GM12878 (cell line): Measurements from ENCODE around the gene WDR18. TPM values are rescaled to one million over a fixed set of nuclear protein-coding genes. Genes with fewer than 3 reads are reported as not detected.

Experiments used
- ATAC-seq: fragments of 200-7000 bp; cut with Tn5 transposase; 3 replicates; pipeline ENCODE4 v1.9.1; 2020; ENCODE audit warnings: mild to moderate bottlenecking, moderate library complexity
- BruUV-seq: library from RNA; stranded (reverse); fragments of 400-500 nt; replicated peaks from 2 replicates; lab custom pipeline; 2021; lab: Mats Ljungman, UMichigan
- CTCF ChIA-PET: fragments of 300-600 bp; sonication (Branson Sonifier 250); formaldehyde crosslinking; extraction: SDS; loops from one replicate; lab custom pipeline; 2021; ENCODE audit warnings: inconsistent platforms; lab: Yijun Ruan, JAX
- POLR2A ChIA-PET: fragments of 350-600 bp; formaldehyde crosslinking; extraction: SDS; loops from one replicate; lab custom pipeline; 2021; ENCODE audit warnings: inconsistent platforms; lab: Charles Lee
- RAD21 ChIA-PET: fragments of 300-600 bp; sonication (Branson Sonifier 250); formaldehyde crosslinking; loops from one replicate; lab custom pipeline; 2023; ENCODE audit warnings: antibody characterized with exemption; ENCODE audit not compliant: unreplicated experiment; lab: Charles Lee
- SMC1A ChIA-PET: fragments of 300-600 bp; sonication (Branson Sonifier 250); formaldehyde crosslinking; loops from one replicate; lab custom pipeline; 2023; ENCODE audit not compliant: unreplicated experiment, uncharacterized antibody; lab: Charles Lee
- DNase-seq: peaks from one replicate; pipeline ENCODE4 v3.0.0-alpha.2; 2011; ENCODE audit warnings: low read depth, low spot score
- FAIRE-seq: peaks from 3 replicates; lab custom pipeline; 2011; peaks lifted over from hg19 to GRCh38; lab: Jason Lieb, UNC
- H2AFZ ChIP-seq: 2 replicates; pipeline ENCODE4 v1.6.0; 2011; ENCODE audit warnings: low read depth, low read length, control low read depth; ENCODE audit not compliant: control insufficient read depth
- H3K27ac ChIP-seq: 2 replicates; pipeline ENCODE4 v1.5.1; 2011; ENCODE audit warnings: control low read depth; ENCODE audit not compliant: control insufficient read depth, insufficient read depth
- H3K27me3 ChIP-seq, 2 experiments: replicated peaks in 1 of 2; 2 replicates each; pipeline versions ENCODE4 v1.6.0 to v1.6.1; 2011; ENCODE audit warnings: low read length in 1 of 2; ENCODE audit not compliant: control insufficient read depth in 2 of 2, insufficient read depth in 2 of 2
- H3K36me3 ChIP-seq, 2 experiments: 2 replicates each; pipeline ENCODE4 v1.5.1; 2011; ENCODE audit warnings: low read length in 1 of 2; ENCODE audit not compliant: control insufficient read depth in 2 of 2, insufficient read depth in 2 of 2
- H3K4me1 ChIP-seq: 2 replicates; pipeline ENCODE4 v1.6.1; 2011; ENCODE audit warnings: mild to moderate bottlenecking, low read length, moderate library complexity, mixed read lengths; ENCODE audit not compliant: control insufficient read depth, insufficient read depth
- H3K4me2 ChIP-seq: 2 replicates; pipeline ENCODE4 v1.6.0; 2011; ENCODE audit warnings: control low read depth; ENCODE audit not compliant: control insufficient read depth, insufficient read depth
- H3K4me3 ChIP-seq: fragments of 200-600 bp; sonication (generic); 2 replicates; pipeline ENCODE4 v1.5.1; 2016
- H3K79me2 ChIP-seq: 2 replicates; pipeline ENCODE4 v1.6.0; 2011; ENCODE audit warnings: low read length; ENCODE audit not compliant: control insufficient read depth, insufficient read depth
- H3K9ac ChIP-seq: 2 replicates; pipeline ENCODE4 v1.8.0; 2011; ENCODE audit warnings: low read length, control low read depth, mixed read lengths; ENCODE audit not compliant: control insufficient read depth, insufficient read depth
- H3K9me3 ChIP-seq: replicated peaks from 3 replicates; pipeline ENCODE4 v1.5.1; 2011; ENCODE audit warnings: mild to moderate bottlenecking, low read length; ENCODE audit not compliant: control insufficient read depth, insufficient read depth
- H4K20me1 ChIP-seq: 2 replicates; pipeline ENCODE4 v1.6.0; 2011; ENCODE audit not compliant: control insufficient read depth, insufficient read depth
- BHLHE40 ChIP-seq, 2 experiments: fragments of 450-650 bp in 1 of 2; IDR thresholded peaks; 2 replicates each; pipeline ENCODE4 v1.6.1; 2011 to 2017; ENCODE audit warnings: low read depth in 2 of 2, borderline replicate concordance in 1 of 2, improper control_type of control experiment in 1 of 2, low read length in 1 of 2, mild to moderate bottlenecking in 1 of 2
- HDGF ChIP-seq: fragments of 450-650 bp; IDR thresholded peaks from 2 replicates; pipeline ENCODE4 v1.6.1; 2016; ENCODE audit warnings: antibody characterized with exemption
- NR2C1 ChIP-seq: fragments of 450-650 bp; IDR thresholded peaks from 2 replicates; pipeline ENCODE4 v1.6.1; 2017; ENCODE audit warnings: antibody characterized with exemption, mild to moderate bottlenecking, moderate library complexity
- NR2F1 ChIP-seq: fragments of 450-650 bp; conservative IDR thresholded peaks from 2 replicates; pipeline ENCODE4 v1.6.1; 2017; ENCODE audit warnings: mild to moderate bottlenecking
- SMAD5 ChIP-seq: IDR thresholded peaks from 2 replicates; pipeline ENCODE4 v1.6.1; 2016; ENCODE audit warnings: antibody characterized with exemption, low read depth
- WRNIP1 ChIP-seq: IDR thresholded peaks from 2 replicates; pipeline ENCODE4 v1.6.1; 2011; ENCODE audit warnings: low read depth, low read length, improper control_type of control experiment, borderline replicate concordance
- WGBS: methylation state at CpG from one replicate; pipeline ENCODE4 v1.1.6; 2016; ENCODE audit warnings: low lambda C conversion rate; ENCODE audit not compliant: insufficient replicate concordance, insufficient coverage; ENCODE audit errors: missing lambda C conversion rate; 5-methylcytosine and 5-hydroxymethylcytosine counted together
- in situ Hi-C: fragments of 300-500 bp; cut with MboI; formaldehyde crosslinking; loops from 9 replicates; pipeline ENCODE4 v1.14.3; 2018; ENCODE audit warnings: mixed read lengths
- intact Hi-C: fragments of 100-400 bp; cut with micrococcal nuclease; formaldehyde crosslinking; loops from one replicate; pipeline ENCODE4 v1.14.2; 2022; ENCODE audit not compliant: unreplicated experiment
- polyA plus RNA-seq, 11 experiments: library from polyadenylated mRNA; depleted of rRNA in 4 of 11; unstranded in 6 of 11; stranded (reverse) in 5 of 11; fragments of >200 nt; fragmentation: Nextera tagmentation in 4 of 11; fragmentation: Illumina TruSeq in 1 of 11; extraction: Ambion mirVana in 4 of 11; extraction: Trizol in 1 of 11; gene quantifications; 1 replicate in 1 of 11; 2 replicates in 10 of 11; pipeline versions ENCODE4 v1.2.1 to v1.2.3, GENCODE V29; 2011 to 2016; ENCODE audit warnings: inconsistent platforms in 2 of 11, missing spikeins in 2 of 11, low read depth in 1 of 11
- total RNA-seq, 4 experiments: library from RNA; depleted of rRNA in 3 of 4; stranded (reverse); fragments of >200 nt in 3 of 4; fragmentation: Illumina TruSeq in 1 of 4; extraction: Trizol in 1 of 4; gene quantifications; 2 replicates each; pipeline versions ENCODE4 v1.2.1 to v1.2.3, GENCODE V29; 2013 to 2021

Gene WDR18
- total and polyA plus RNA-seq, 10 of the 15 experiments (the other 5 are each of a cell fraction or from before 2014, with no cell fraction given), result 3.0 to 206 (median 62.3) TPM

GRCh38 chr19:1019980-1020867 lies 36.1 kb downstream of the WDR18 start:
- intact Hi-C loops (loop anchor here (2.0 kb wide), 1 partner anchor 83 kb away; the partner anchor contains the start of gene GPX4), in situ Hi-C loops (no loop called here)
- Histone ChIP-seq H3K27ac (peak overlapping the region; percentile 99), H3K4me3 (peak overlapping the region; percentile 83), H3K27me3 (no peaks in the 10 kb centered on the region), H4K20me1 (peaks cover 6% of the 10 kb centered on the region; the same call in 1 of the 2 replicates), H3K4me2 (peak overlapping the region; percentile 48), H2AFZ (no peak overlapping the region), H3K9ac (peak overlapping the region; percentile 94), H3K9me3 (no peaks in the 10 kb centered on the region), H3K4me1 (peaks cover 32% of the 10 kb centered on the region), H3K79me2 (peaks cover 58% of the 10 kb centered on the region), H3K36me3 (no peaks in the 10 kb centered on the region; a peak in 1 of 4 replicates)
- FAIRE-seq (no peak), DNase-seq (no peak), ATAC-seq (peak; percentile 2; the same call in 2 of the 3 replicates)
- ChIA-PET RAD21 (interaction anchor here (0.6 to 1.4 kb wide), 5 partner anchors 8 to 69 kb away, joined by 3 to 4 read pairs (median 3); partner anchors contain the start of gene WDR18), CTCF (interaction anchor here (0.6 to 1.9 kb wide), 4 partner anchors 36 to 249 kb away, joined by 3 to 6 read pairs (median 5); partner anchors contain the start of genes CIRBP and WDR18), SMC1A (interaction anchor here (0.5 to 2.0 kb wide), 5 partner anchors 7 to 113 kb away, joined by 3 to 8 read pairs (median 4); partner anchors contain the start of gene WDR18), POLR2A (interaction anchor here (0.7 to 1.7 kb wide), 10 partner anchors 8 to 223 kb away, joined by 3 to 9 read pairs (median 3); partner anchors contain the start of genes ARHGAP45 and WDR18)
- WGBS, result 1% methylated on average over 59 of the region's 60 CpGs
- no TSS peak for BruUV-seq
- TF ChIP-seq BHLHE40 (IDR thresholded peaks at IDR 0.05; ENCODE audit: borderline replicate concordance in 1 of 2, low read depth in 2 of 2, low read length in 1 of 2), result peak in 1 of 2 experiments; percentile 16; a peak in 1 of 4 replicates
- TF ChIP-seq NR2C1, result peak; percentile 80
- 0 out of 2 replicates have a peak, but pooled peaks have one; percentile 26 for TF ChIP-seq HDGF
- TF ChIP-seq NR2F1, result peak; percentile 84
- TF ChIP-seq WRNIP1, result no peak
- no peak for TF ChIP-seq SMAD5
